Adrenal gland (tissue), 12 donors: Measurements from ENCODE around the gene CFL1. TPM values are rescaled to one million over a fixed set of nuclear protein-coding genes. Genes with fewer than 3 reads are reported as not detected.
A peak's percentile ranks its signal among the peaks of the same experiment; 100 is the strongest.

Experiments
- DNase-seq, 7 donors: peaks; one replicate each; pipeline ENCODE4 v3.0.0-alpha.2; 2019 to 2020
- H3K27ac ChIP-seq, 5 donors: fragments of 200-600 bp; sonication (generic) in 4 of 5; 1 replicate in 3 of 5; 2 replicates in 2 of 5; pipeline versions ENCODE4 v1.5.1 to v1.8.0; 2016 to 2020; ENCODE audit warnings: mild to moderate bottlenecking in 1 of 5
- H3K27me3 ChIP-seq: fragments of 200-600 bp; 2 replicates; pipeline ENCODE4 v1.8.0; 2021
- H3K36me3 ChIP-seq, 2 donors: fragments of 200-600 bp; replicated peaks in 1 of 2; 1 replicate in 1 of 2; 2 replicates in 1 of 2; pipeline versions ENCODE4 v1.5.1 to v1.8.0; 2018 to 2022
- H3K4me1 ChIP-seq, 2 donors: fragments of 200-600 bp; replicated peaks in 1 of 2; 1 replicate in 1 of 2; 2 replicates in 1 of 2; pipeline versions ENCODE4 v1.5.1 to v1.8.0; 2018 to 2021
- H3K4me3 ChIP-seq, 4 donors: fragments of 200-600 bp; sonication (generic) in 3 of 4; one replicate each; pipeline ENCODE4 v1.5.1; 2016 to 2018
- H3K9me3 ChIP-seq, 3 donors: fragments of 200-600 bp; sonication (generic) in 1 of 3; replicated peaks in 1 of 3; 1 replicate in 2 of 3; 2 replicates in 1 of 3; pipeline versions ENCODE4 v1.5.1 to v1.8.0; 2016 to 2021
- POLR2A ChIP-seq, 2 donors: fragments of 450-650 bp; IDR thresholded peaks; one replicate each; pipeline ENCODE4 v1.6.1; 2017; ENCODE audit warnings: antibody characterized with exemption in 2 of 2, mild to moderate bottlenecking in 2 of 2, moderate library complexity in 1 of 2
- WGBS, 4 donors: extraction: QIAGEN DNeasy Blood & Tissue Kit in 2 of 4; methylation state at CpG; one replicate each; pipeline versions ENCODE4 v1.1.5 to v1.1.7; 2013 to 2017; 5-methylcytosine and 5-hydroxymethylcytosine counted together
- intact Hi-C, 2 donors: fragments of 100-400 bp; cut with DNase I; formaldehyde crosslinking; loops; one replicate each; pipeline versions ENCODE4 v1.14.1 to v1.15.0; 2022 to 2023
- polyA plus RNA-seq, 3 donors: library from polyadenylated mRNA; stranded (reverse); fragments of 200-250 nt in 2 of 3; fragments of 350-450 nt in 1 of 3; fragmentation: Illumina TruSeq in 1 of 3; extraction: RNeasy Lipid Tissue Mini Kit (QIAGEN cat#74804) in 1 of 3; gene quantifications; one replicate each; pipeline ENCODE4 v1.2.3, GENCODE V29; 2013 to 2014
- total RNA-seq, 9 donors: library from RNA; depleted of rRNA in 4 of 9; stranded (reverse); fragments of >200 nt in 4 of 9; fragments of 120-200 nt in 1 of 9; fragmentation: NEBNext Ultra II Directional in 1 of 9; extraction: Animal tissue kit (Norgen Biotek cat#: 25700) in 1 of 9; gene quantifications; one replicate each; pipeline versions ENCODE4 v1.1.0 to v1.2.4, GENCODE V29; 2013 to 2023
- TF ChIP-seq, protein P1 (sequence below), 6 experiments: fragments of 450-650 bp in 4 of 6; fragments of 200-600 bp in 2 of 6; sonication (generic) in 1 of 6; IDR thresholded peaks; 1 replicate in 5 of 6; 2 replicates in 1 of 6; pipeline versions ENCODE4 v1.5.1 to v1.8.0; 2016 to 2021; ENCODE audit warnings: antibody characterized with exemption in 6 of 6, mild to moderate bottlenecking in 2 of 6, moderate library complexity in 1 of 6
- donor health status: healthy with polysubstance abuse.
- donor health status: Bipolar disorder and iron deficiency.
- donor health status: DM: yes; HTN: yes; CAD: no.
- donor health status: DM: no; HTN: no; CAD: no.
- donor health status: DM: no; HTN: no; CAD: no.
- donor health status: DM: yes; HTN: yes; CAD: no.

The CFL1 gene
- total and polyA plus RNA-seq, 12 donors: 217 to 765 (median 599) TPM

DNA sequence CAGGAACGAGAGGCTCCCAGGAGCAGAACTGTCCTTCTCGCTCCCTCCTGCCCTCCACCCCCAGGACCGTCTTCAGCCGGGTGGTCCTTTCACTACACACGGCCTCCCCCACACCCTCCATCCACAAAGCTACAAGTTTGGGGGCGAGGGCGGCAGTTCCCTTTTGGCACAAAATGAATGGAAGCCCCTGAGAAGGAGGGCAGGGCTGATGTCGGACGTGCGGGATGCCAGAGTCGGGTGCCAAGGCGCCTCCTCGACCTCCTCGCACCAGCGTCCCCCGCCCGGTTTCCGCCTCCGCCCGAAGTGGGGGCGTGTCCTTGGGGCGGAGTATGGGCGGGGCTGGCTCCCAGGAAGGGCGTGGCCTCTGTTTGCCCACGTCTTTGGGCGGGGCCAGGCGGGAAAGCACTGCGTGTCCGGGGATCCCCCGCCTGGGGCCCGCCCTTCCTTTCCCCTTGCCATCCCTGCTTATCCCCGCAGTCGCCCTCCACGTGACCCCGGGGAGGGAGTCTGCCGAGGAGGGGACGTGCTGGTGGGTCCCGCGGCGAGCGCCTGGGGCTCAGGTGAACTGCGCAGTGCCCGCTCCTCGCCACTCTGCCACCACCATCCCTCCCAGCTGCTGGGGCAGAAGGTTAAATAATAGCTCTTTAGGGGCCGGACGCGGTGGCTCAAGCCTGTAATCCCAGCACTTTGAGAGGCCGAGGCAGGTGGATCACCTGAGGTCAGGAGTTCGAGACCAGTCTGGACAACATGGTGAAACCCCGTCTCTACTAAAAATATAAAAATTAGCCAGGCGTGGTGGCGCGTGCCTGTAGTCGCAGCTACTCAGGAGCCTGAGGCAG, 15.6 kb upstream of the CFL1 start:
- no peaks in the 10 kb centered on the region for H3K9me3 ChIP-seq
- peaks cover 0 to 4% of the 10 kb centered on the region in 2 donors for H3K36me3 ChIP-seq
- TF ChIP-seq, protein P1, sequence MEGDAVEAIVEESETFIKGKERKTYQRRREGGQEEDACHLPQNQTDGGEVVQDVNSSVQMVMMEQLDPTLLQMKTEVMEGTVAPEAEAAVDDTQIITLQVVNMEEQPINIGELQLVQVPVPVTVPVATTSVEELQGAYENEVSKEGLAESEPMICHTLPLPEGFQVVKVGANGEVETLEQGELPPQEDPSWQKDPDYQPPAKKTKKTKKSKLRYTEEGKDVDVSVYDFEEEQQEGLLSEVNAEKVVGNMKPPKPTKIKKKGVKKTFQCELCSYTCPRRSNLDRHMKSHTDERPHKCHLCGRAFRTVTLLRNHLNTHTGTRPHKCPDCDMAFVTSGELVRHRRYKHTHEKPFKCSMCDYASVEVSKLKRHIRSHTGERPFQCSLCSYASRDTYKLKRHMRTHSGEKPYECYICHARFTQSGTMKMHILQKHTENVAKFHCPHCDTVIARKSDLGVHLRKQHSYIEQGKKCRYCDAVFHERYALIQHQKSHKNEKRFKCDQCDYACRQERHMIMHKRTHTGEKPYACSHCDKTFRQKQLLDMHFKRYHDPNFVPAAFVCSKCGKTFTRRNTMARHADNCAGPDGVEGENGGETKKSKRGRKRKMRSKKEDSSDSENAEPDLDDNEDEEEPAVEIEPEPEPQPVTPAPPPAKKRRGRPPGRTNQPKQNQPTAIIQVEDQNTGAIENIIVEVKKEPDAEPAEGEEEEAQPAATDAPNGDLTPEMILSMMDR (IDR thresholded peaks at IDR 0.05): no peak
- TF ChIP-seq POLR2A (IDR thresholded peaks at IDR 0.05): peak in 1 of 2 donors; percentile 55
- DNase-seq: peak; percentile 93 to 96 (median 95)
- H3K27ac ChIP-seq: peak overlapping the region in 4 of 5 donors; percentile 41 to 93 (median 82)
- peak overlapping the region in 3 of 4 donors; percentile 30 to 61 (median 45) for H3K4me3 ChIP-seq
- no peaks in the 10 kb centered on the region for H3K27me3 ChIP-seq
- 7 to 24% (median 12%) methylated on average over 20 to 54 of the region's 54 CpGs for WGBS, 4 donors
- H3K4me1 ChIP-seq: peaks cover 2 to 17% of the 10 kb centered on the region in 2 donors
- intact Hi-C loops: no loop called here

DNA sequence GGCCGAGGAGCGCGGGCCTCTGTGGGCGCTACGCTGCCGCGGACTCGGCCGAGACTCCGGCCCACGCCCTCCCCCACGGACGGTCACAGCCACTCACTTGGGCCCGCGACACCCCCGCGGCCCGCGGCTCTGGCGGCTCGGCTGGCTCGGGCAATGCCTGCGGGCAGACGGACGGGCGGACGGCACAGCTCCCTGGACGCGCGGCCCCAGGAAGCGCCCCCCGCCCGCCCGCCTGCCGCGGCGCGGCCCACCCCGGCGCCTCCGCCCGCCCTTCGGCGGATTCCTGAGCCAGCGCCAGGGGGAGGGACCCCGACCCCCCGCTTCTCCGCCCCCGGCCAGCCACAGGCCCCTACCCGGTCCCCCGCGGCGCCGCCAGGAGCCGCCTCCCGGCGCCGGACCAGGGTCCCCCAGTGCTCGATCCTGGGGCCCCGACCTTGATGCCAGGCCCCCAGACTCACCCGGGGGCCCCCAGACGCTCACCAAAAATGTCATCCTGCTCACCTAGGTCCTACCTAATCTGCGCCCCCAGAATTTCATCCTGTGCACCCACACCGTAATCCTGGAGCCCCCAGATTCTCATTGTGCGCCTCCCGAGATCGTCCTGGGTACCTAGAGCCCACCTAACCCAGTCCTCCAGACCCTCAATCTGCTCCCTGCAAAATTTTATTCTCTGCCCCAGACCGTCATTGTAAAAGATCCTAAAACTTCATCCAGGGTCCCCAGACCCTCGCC, 14.8 kb upstream of the CFL1 start, which contains the start of gene EFEMP2:
EFEMP2 (minus strand) TSS at position 215 of the 732 bp plus-strand sequence. CDS start 446 bp downstream, outside the sequence.
- Histone ChIP-seq H3K27me3 (no peaks in the 10 kb centered on the region), H3K4me1 (peaks cover 2 to 17% of the 10 kb centered on the region in 2 donors), H3K9me3 (no peaks in the 10 kb centered on the region), H3K27ac (peak within 1 kb of the TSS in 4 of 5 donors; percentile 44 to 93 (median 82)), H3K36me3 (peaks cover 0 to 12% of the 10 kb centered on the region in 2 donors), H3K4me3 (peak within 1 kb of the TSS in 3 of 4 donors; percentile 30 to 61 (median 45))
- intact Hi-C loops: no loop called here
- 3 to 6% (median 4%) methylated on average over 6 to 69 of the region's 69 CpGs for WGBS, 4 donors
- DNase-seq: peak in 1 of 7 donors; percentile 52
- TF ChIP-seq, protein P1 (IDR thresholded peaks at IDR 0.05): no peak
- TF ChIP-seq POLR2A (IDR thresholded peaks at IDR 0.05): no peak

DNA sequence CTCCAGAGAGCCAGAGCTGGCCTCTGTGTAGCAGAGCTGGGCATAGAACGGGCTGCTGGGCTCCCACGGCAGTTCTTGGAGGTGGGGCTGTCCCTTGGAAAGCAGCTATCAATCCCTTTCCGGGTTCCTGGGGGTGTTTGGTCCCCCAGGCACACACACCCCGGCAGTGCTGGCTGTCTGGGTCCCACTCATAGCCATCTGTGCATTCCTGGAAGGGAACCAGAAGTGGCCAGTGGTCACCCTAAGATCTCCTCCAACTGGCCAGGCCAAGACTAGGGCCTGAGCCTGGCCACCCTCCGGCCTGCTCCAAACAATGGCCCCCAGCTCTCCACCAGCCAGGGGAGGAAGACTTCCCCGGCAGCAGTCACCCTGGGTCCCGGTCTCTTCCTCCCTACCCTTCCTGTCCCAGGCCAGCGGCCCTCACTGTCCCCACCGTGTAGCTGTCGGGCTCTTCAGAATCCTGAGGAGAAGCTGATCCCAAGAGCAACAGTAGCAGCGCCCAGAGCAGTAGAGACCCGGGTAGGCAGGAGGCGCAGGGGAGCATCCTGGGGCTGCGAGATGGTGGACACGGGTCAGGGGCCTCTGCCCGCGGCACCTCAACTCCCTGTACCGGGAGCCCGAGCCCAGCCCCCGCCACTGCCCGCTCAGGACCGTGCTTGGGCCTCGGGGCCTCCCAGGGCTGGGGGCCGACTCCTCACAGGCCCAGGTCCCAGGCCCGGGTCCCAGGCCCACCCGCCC, 14.0 kb upstream of the CFL1 start:
- intact Hi-C loops: no loop called here
- no peak for DNase-seq
- TF ChIP-seq POLR2A (IDR thresholded peaks at IDR 0.05): no peak
- TF ChIP-seq, protein P1 (IDR thresholded peaks at IDR 0.05): no peak
- Histone ChIP-seq H3K27me3 (no peaks in the 10 kb centered on the region), H3K4me3 (peak overlapping the region in 2 of 4 donors; percentile 30 to 61), H3K36me3 (peaks cover 0 to 20% of the 10 kb centered on the region in 2 donors), H3K27ac (peak overlapping the region in 4 of 5 donors; percentile 44 to 93 (median 82)), H3K4me1 (peaks cover 2 to 17% of the 10 kb centered on the region in 2 donors), H3K9me3 (no peaks in the 10 kb centered on the region)
- whole genome bisulfite sequencing, 4 donors: 26 to 54% (median 44%) methylated on average over 3 to 26 of the region's 26 CpGs
